Activated naive CD4-positive, alpha-beta T cell (primary cell): Measurements from ENCODE around the gene CIAO1.
"Not testable (repeated sequence)": the region's sequence is repeated elsewhere in the genome, so short reads cannot be mapped to it uniquely, and the experiment has no call there.

Experiments
- DNase-seq, 4 experiments: peaks; one replicate each; lab custom pipeline; 2025; lab: John Stamatoyannopoulos, UW

Gene CIAO1

GRCh38 chr2:96250188-96250587, 15.8 kb upstream of the CIAO1 start:
- DNase-seq = no peak

GRCh38 chr2:96251721-96252292, 14.2 kb upstream of the CIAO1 start:
- DNase-seq = no peak

- DNase-seq = no peak
Observed at GRCh38 chr2:96252526-96252925, 13.5 kb upstream of the CIAO1 start.

GRCh38 chr2:96253006-96253405, 13.0 kb upstream of the CIAO1 start:
- no peak for DNase-seq

- DNase-seq = no peak
Observed at GRCh38 chr2:96254571-96254970, 11.5 kb upstream of the CIAO1 start.

- no peak for DNase-seq
Observed at GRCh38 chr2:96256611-96257113, 9.4 kb upstream of the CIAO1 start.

GRCh38 chr2:96257744-96258143, 8.3 kb upstream of the CIAO1 start:
- DNase-seq = not testable (repeated sequence)

- DNase-seq = no peak
Observed at GRCh38 chr2:96258166-96259022, 7.6 kb upstream of the CIAO1 start.

GRCh38 chr2:96259497-96259921, 6.5 kb upstream of the CIAO1 start:
- no peak for DNase-seq

- peak in 1 of 4 experiments; percentile 12 for DNase-seq
Observed at GRCh38 chr2:96260387-96261260, 5.4 kb upstream of the CIAO1 start.

- no peak for DNase-seq
Observed at GRCh38 chr2:96261328-96262003, 4.6 kb upstream of the CIAO1 start.

GRCh38 chr2:96262306-96262705, 3.7 kb upstream of the CIAO1 start:
- no peak for DNase-seq

GRCh38 chr2:96264086-96264485, 1.9 kb upstream of the CIAO1 start:
- DNase-seq = no peak

GRCh38 chr2:96264656-96265348, 1.2 kb upstream of the CIAO1 start:
- DNase-seq = peak in 1 of 4 experiments; percentile 28

- DNase-seq = peak in 1 of 4 experiments; percentile 35
Observed at GRCh38 chr2:96265349-96265839, 631 bp upstream of the CIAO1 start.

- peak in 1 of 4 experiments; percentile 25 for DNase-seq
Observed at GRCh38 chr2:96267159-96267971, 1.3 kb downstream of the CIAO1 start.

GRCh38 chr2:96271995-96272394, 6.0 kb downstream of the CIAO1 start:
- DNase-seq = no peak

GRCh38 chr2:96273763-96274162, 7.7 kb downstream of the CIAO1 start:
- DNase-seq = no peak

- no peak for DNase-seq
Observed at GRCh38 chr2:96274355-96275056, 8.5 kb downstream of the CIAO1 start.
